ENCODE measurements around the gene DGCR2.
A peak's percentile ranks its signal among the peaks of the same experiment; 100 is the strongest.

GRCh38 chr22:18999008-18999407 is 123.2 kb downstream of the DGCR2 start:
- TF ChIP-seq, protein P1, sequence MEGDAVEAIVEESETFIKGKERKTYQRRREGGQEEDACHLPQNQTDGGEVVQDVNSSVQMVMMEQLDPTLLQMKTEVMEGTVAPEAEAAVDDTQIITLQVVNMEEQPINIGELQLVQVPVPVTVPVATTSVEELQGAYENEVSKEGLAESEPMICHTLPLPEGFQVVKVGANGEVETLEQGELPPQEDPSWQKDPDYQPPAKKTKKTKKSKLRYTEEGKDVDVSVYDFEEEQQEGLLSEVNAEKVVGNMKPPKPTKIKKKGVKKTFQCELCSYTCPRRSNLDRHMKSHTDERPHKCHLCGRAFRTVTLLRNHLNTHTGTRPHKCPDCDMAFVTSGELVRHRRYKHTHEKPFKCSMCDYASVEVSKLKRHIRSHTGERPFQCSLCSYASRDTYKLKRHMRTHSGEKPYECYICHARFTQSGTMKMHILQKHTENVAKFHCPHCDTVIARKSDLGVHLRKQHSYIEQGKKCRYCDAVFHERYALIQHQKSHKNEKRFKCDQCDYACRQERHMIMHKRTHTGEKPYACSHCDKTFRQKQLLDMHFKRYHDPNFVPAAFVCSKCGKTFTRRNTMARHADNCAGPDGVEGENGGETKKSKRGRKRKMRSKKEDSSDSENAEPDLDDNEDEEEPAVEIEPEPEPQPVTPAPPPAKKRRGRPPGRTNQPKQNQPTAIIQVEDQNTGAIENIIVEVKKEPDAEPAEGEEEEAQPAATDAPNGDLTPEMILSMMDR (IDR thresholded peaks at IDR 0.05; ENCODE audit: low read depth, low read length), result peak; percentile 26
- no peak for TF ChIP-seq EZH2phosphoT487 (IDR thresholded peaks at IDR 0.05; ENCODE audit: low read depth)

Measured in OCI-LY3 (cell line).